ENCODE results near the gene CALHM2. TPM values are rescaled to one million over a fixed set of nuclear protein-coding genes. Genes with fewer than 3 reads are reported as not detected.

CALHM2 gene
- total RNA-seq, 1 donor from 2014 or later: 1.9 TPM

DNA sequence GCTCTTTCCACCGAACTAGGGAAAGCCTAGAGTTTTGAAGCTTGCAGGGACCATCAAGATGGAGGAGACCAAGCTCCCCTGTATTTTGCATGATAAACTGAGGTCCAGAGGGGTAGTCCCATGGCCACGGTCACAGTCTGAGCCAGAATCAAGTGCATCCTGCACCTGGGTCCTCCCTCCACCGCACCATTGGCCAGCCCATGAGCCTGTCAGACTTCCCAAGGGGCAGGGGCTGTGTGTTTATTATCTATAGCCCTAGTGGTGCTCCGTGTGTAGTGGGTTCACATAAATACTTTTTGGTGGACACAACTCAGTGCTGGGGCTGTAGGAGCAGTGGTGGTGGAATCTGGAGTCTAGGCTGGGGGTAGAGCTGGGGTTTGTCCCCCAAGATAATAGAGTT is 23.3 kb upstream of the CALHM2 start:
- no peaks in the 10 kb centered on the region for H3K36me3 Mint-ChIP-seq (ENCODE audit: unreplicated experiment)
- DNase-seq (ENCODE audit: extremely low spot score, unreplicated experiment): no peak
- H3K4me3 Mint-ChIP-seq (ENCODE audit: unreplicated experiment): no peak overlapping the region
- no peaks in the 10 kb centered on the region for H3K27me3 Mint-ChIP-seq (ENCODE audit: unreplicated experiment)
- TF ChIP-seq, protein P1, sequence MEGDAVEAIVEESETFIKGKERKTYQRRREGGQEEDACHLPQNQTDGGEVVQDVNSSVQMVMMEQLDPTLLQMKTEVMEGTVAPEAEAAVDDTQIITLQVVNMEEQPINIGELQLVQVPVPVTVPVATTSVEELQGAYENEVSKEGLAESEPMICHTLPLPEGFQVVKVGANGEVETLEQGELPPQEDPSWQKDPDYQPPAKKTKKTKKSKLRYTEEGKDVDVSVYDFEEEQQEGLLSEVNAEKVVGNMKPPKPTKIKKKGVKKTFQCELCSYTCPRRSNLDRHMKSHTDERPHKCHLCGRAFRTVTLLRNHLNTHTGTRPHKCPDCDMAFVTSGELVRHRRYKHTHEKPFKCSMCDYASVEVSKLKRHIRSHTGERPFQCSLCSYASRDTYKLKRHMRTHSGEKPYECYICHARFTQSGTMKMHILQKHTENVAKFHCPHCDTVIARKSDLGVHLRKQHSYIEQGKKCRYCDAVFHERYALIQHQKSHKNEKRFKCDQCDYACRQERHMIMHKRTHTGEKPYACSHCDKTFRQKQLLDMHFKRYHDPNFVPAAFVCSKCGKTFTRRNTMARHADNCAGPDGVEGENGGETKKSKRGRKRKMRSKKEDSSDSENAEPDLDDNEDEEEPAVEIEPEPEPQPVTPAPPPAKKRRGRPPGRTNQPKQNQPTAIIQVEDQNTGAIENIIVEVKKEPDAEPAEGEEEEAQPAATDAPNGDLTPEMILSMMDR (IDR thresholded peaks at IDR 0.05): no peak
- H3K9me3 Mint-ChIP-seq (ENCODE audit: unreplicated experiment): no peaks in the 10 kb centered on the region
- H3K27ac Mint-ChIP-seq (ENCODE audit: unreplicated experiment): no peak overlapping the region
- peaks cover 19% of the 10 kb centered on the region for H3K4me1 Mint-ChIP-seq (ENCODE audit: unreplicated experiment)

DNA sequence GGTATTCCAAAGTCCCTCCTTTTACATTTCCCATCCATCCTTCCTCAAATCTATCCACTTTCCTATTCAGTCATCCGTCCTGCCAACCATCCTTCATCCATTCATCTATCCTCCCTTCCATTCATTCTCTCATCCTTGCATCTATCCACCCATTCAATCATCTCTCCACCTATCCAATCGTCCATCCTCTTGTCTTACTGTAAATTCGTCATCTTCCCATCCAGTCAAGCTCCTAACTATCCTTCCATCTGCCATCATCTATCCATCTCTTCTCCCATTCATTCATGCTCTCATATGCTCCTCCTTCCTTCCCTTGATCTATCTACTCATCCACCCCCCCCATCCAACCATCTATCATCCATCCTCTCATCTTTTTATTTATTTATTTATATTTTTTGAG is 21.9 kb upstream of the CALHM2 start:
- Mint-ChIP-seq H3K4me1 (ENCODE audit: unreplicated experiment) (peaks cover 15% of the 10 kb centered on the region), H3K4me3 (ENCODE audit: unreplicated experiment) (no peak overlapping the region), H3K36me3 (ENCODE audit: unreplicated experiment) (no peaks in the 10 kb centered on the region), H3K9me3 (ENCODE audit: unreplicated experiment) (no peaks in the 10 kb centered on the region), H3K27ac (ENCODE audit: unreplicated experiment) (no peak overlapping the region), H3K27me3 (ENCODE audit: unreplicated experiment) (no peaks in the 10 kb centered on the region)
- no peak for DNase-seq (ENCODE audit: extremely low spot score, unreplicated experiment)
- TF ChIP-seq, protein P1 (IDR thresholded peaks at IDR 0.05): no peak

DNA sequence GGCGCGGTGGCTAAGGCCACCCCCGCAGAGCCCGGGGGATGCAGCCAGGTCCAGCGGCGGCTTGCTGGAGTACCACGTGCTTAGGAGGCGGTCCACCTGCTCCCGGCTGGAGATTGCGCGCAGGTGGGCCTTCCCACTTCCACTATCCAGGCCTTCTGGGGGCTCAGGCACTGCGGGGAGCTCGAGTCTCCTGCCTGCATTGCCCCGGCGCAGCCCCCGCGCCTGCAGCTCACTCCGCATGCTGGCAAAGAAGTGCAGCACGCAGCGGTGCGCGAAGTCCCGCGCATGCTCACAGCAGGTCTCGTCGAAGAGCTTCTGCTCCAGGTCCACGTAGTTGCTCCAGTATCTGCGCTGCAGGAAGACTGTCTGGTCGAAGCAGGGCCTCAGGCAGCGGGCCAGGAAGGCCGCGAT is 21.1 kb upstream of the CALHM2 start:
- Mint-ChIP-seq H3K9me3 (ENCODE audit: unreplicated experiment) (no peaks in the 10 kb centered on the region), H3K36me3 (ENCODE audit: unreplicated experiment) (no peaks in the 10 kb centered on the region), H3K27me3 (ENCODE audit: unreplicated experiment) (no peaks in the 10 kb centered on the region), H3K27ac (ENCODE audit: unreplicated experiment) (no peak overlapping the region), H3K4me1 (ENCODE audit: unreplicated experiment) (peaks cover 12% of the 10 kb centered on the region), H3K4me3 (ENCODE audit: unreplicated experiment) (no peak overlapping the region)
- TF ChIP-seq, protein P1 (IDR thresholded peaks at IDR 0.05): no peak
- no peak for DNase-seq (ENCODE audit: extremely low spot score, unreplicated experiment)

DNA sequence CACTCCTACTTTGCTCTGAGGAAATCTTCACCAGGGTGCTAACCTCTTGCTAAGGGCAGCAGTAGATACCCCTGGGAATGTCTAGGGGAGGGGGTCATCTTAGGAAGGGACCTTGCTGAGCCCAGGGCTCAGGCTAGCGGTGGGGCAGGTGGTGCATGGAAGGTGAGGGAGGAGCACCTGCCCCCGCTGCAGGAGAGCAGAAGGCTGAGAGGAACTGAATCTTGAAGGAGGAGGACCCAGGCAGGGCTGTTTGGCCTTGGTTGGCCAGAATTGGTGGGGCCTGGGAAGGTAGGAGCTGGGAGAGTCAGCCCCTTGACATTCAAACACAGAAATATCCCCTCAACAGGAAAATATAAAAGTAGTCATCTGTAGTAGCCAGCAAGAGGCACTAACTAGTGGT is 19.8 kb upstream of the CALHM2 start:
- Mint-ChIP-seq H3K9me3 (ENCODE audit: unreplicated experiment) (no peaks in the 10 kb centered on the region), H3K27me3 (ENCODE audit: unreplicated experiment) (no peaks in the 10 kb centered on the region), H3K4me1 (ENCODE audit: unreplicated experiment) (peaks cover 14% of the 10 kb centered on the region), H3K36me3 (ENCODE audit: unreplicated experiment) (no peaks in the 10 kb centered on the region), H3K4me3 (ENCODE audit: unreplicated experiment) (no peak overlapping the region), H3K27ac (ENCODE audit: unreplicated experiment) (no peak overlapping the region)
- DNase-seq (ENCODE audit: extremely low spot score, unreplicated experiment): no peak
- TF ChIP-seq, protein P1 (IDR thresholded peaks at IDR 0.05): no peak

DNA sequence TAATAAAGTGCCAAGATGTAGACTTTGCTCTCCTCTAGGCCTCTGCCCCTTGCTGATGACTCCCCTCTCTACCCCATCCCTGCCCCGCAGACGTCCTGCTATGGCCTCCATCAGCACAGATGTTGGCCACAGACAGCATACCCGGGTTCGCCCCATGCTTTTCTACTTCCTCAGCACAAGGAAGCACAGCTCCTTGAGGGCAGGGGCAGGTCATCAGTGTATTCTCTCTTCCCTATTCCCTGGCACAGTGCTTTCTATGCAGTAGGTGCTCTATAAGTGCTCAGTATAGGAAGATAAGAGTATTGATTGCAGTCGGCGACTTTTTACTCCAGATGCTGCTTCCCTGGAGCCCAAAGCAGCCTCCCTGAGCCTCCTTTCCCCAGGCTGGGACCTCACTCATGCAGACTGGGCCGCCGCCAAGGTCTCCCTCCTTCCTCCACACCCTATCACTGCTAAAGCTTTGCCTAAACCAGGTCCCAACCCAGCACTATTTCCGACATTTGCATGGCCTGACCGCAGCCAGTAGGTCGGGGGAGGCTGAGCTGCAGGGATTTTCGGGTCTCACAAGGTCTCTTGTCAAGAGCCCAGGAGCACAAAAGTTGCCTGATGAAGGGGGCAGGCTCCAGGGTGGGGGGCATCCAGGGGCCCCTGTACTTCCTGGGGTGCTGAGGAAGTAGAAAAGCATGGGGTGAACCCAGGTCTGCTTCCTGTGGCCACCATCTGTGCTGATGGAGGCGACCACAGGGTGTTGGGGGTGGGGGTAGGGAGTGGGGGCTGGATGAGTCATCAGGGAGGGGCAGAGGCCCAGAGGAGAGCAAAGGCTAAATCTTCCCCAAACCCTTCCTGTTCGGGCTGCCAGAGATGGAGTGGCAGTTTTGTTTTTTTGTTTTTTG is 18.8 kb upstream of the CALHM2 start:
- Mint-ChIP-seq H3K27me3 (ENCODE audit: unreplicated experiment) (no peaks in the 10 kb centered on the region), H3K4me3 (ENCODE audit: unreplicated experiment) (no peak overlapping the region), H3K4me1 (ENCODE audit: unreplicated experiment) (peaks cover 20% of the 10 kb centered on the region), H3K9me3 (ENCODE audit: unreplicated experiment) (no peaks in the 10 kb centered on the region), H3K36me3 (ENCODE audit: unreplicated experiment) (no peaks in the 10 kb centered on the region), H3K27ac (ENCODE audit: unreplicated experiment) (no peak overlapping the region)
- TF ChIP-seq, protein P1 (IDR thresholded peaks at IDR 0.05): no peak
- no peak for DNase-seq (ENCODE audit: extremely low spot score, unreplicated experiment)

Measured in osteocyte (in vitro differentiated cells).